SK-N-SH (cell line): ENCODE data around the gene TMED1.
A peak's percentile ranks its signal among the peaks of the same experiment; 100 is the strongest.

ENCODE experiments used
- CHD2 ChIP-seq: fragments of 150-350 bp; IDR thresholded peaks from 2 replicates; pipeline ENCODE4 v1.6.1; 2018; ENCODE audit warnings: low read length; ENCODE audit not compliant: partially characterized antibody
- EP300 ChIP-seq, 2 experiments: IDR thresholded peaks; 2 replicates each; pipeline versions ENCODE4 v1.4.0 to v1.6.1; 2012; ENCODE audit warnings: borderline replicate concordance in 1 of 2, low read depth in 1 of 2, low read length in 1 of 2
- JUND ChIP-seq: IDR thresholded peaks from 2 replicates; pipeline ENCODE4 v1.4.0; 2012
- POLR2AphosphoS5 ChIP-seq: IDR thresholded peaks from 2 replicates; pipeline ENCODE4 v1.6.1; 2012; ENCODE audit warnings: low read depth, low read length
- RAD21 ChIP-seq: IDR thresholded peaks from 2 replicates; pipeline ENCODE4 v1.6.1; 2012; ENCODE audit warnings: mild to moderate bottlenecking, low read length
- RCOR1 ChIP-seq: fragments of 150-350 bp; IDR thresholded peaks from 2 replicates; pipeline ENCODE4 v1.6.1; 2017; ENCODE audit warnings: antibody characterized with exemption, low read length
- RFX5 ChIP-seq: IDR thresholded peaks from 2 replicates; pipeline ENCODE4 v1.6.1; 2012; ENCODE audit warnings: mild to moderate bottlenecking, improper control_type of control experiment, low read length
- TF ChIP-seq, protein P1 (sequence below): fragments of 200-600 bp; sonication (generic); IDR thresholded peaks from 2 replicates; pipeline ENCODE4 v1.6.1; 2017; ENCODE audit warnings: antibody characterized with exemption, mild to moderate bottlenecking, moderate library complexity
- TF ChIP-seq, protein P2 (sequence below): IDR thresholded peaks from 2 replicates; pipeline ENCODE4 v1.4.0; 2012; ENCODE audit warnings: low read depth

- TF ChIP-seq, protein P1, sequence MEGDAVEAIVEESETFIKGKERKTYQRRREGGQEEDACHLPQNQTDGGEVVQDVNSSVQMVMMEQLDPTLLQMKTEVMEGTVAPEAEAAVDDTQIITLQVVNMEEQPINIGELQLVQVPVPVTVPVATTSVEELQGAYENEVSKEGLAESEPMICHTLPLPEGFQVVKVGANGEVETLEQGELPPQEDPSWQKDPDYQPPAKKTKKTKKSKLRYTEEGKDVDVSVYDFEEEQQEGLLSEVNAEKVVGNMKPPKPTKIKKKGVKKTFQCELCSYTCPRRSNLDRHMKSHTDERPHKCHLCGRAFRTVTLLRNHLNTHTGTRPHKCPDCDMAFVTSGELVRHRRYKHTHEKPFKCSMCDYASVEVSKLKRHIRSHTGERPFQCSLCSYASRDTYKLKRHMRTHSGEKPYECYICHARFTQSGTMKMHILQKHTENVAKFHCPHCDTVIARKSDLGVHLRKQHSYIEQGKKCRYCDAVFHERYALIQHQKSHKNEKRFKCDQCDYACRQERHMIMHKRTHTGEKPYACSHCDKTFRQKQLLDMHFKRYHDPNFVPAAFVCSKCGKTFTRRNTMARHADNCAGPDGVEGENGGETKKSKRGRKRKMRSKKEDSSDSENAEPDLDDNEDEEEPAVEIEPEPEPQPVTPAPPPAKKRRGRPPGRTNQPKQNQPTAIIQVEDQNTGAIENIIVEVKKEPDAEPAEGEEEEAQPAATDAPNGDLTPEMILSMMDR, result peak; percentile 54
- no peak for TF ChIP-seq POLR2AphosphoS5
- no peak for TF ChIP-seq EP300 (IDR thresholded peaks at IDR 0.05; ENCODE audit: borderline replicate concordance in 1 of 2, low read depth in 1 of 2, low read length in 1 of 2)
- TF ChIP-seq RFX5, result no peak
- no peak for TF ChIP-seq RAD21
- no peak for TF ChIP-seq CHD2
- TF ChIP-seq, protein P2, sequence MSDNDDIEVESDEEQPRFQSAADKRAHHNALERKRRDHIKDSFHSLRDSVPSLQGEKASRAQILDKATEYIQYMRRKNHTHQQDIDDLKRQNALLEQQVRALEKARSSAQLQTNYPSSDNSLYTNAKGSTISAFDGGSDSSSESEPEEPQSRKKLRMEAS, result no peak
- no peak for TF ChIP-seq JUND
- TF ChIP-seq RCOR1, result no peak
Observed at GRCh38 chr19:10861103-10861651, 25.2 kb upstream of the TMED1 start.
